IPS-20b (cell line): ENCODE data around the gene NCSTN.

ENCODE experiments used
- H3K27ac ChIP-seq: one replicate; pipeline ENCODE4 v1.5.1; 2013; ENCODE audit warnings: low read length
- H3K27me3 ChIP-seq: 2 replicates; pipeline ENCODE4 v1.6.1; 2013; ENCODE audit warnings: mild to moderate bottlenecking, low read length, inconsistent platforms; ENCODE audit not compliant: insufficient read depth
- H3K36me3 ChIP-seq: 2 replicates; pipeline ENCODE4 v1.6.1; 2013; ENCODE audit warnings: low read depth, mild to moderate bottlenecking, inconsistent platforms, low read length, moderate library complexity; ENCODE audit not compliant: insufficient read depth
- H3K4me1 ChIP-seq: 2 replicates; pipeline ENCODE4 v1.6.1; 2013; ENCODE audit warnings: mild to moderate bottlenecking, control low read depth, inconsistent platforms, low read length, moderate library complexity; ENCODE audit not compliant: insufficient read depth
- H3K4me3 ChIP-seq: 2 replicates; pipeline ENCODE4 v1.5.1; 2013; ENCODE audit warnings: mild to moderate bottlenecking, low read length, inconsistent platforms
- H3K9ac ChIP-seq: 2 replicates; pipeline ENCODE4 v1.6.1; 2013; ENCODE audit warnings: low read depth, mild to moderate bottlenecking, inconsistent platforms, low read length, moderate library complexity
- H3K9me3 ChIP-seq: 2 replicates; pipeline ENCODE4 v1.6.1; 2013; ENCODE audit warnings: mild to moderate bottlenecking, low read depth, low read length, inconsistent platforms; ENCODE audit not compliant: insufficient read depth

Gene NCSTN

GRCh38 chr1:160363951-160364735, 21.0 kb downstream of the NCSTN start:
- Histone ChIP-seq H3K36me3 (peaks cover 21% of the 10 kb centered on the region), H3K27ac (no peak overlapping the region), H3K9ac (no peak overlapping the region)

GRCh38 chr1:160365325-160365724, 22.1 kb downstream of the NCSTN start:
- H3K4me1 ChIP-seq, result peaks cover 17% of the 10 kb centered on the region; the same call in 1 of the 2 replicates
- no peak overlapping the region for H3K4me3 ChIP-seq
- H3K9ac ChIP-seq, result no peak overlapping the region
- H3K27ac ChIP-seq, result no peak overlapping the region
- no peaks in the 10 kb centered on the region for H3K9me3 ChIP-seq
- peaks cover 10% of the 10 kb centered on the region; the same call in 1 of the 2 replicates for H3K36me3 ChIP-seq
- no peaks in the 10 kb centered on the region for H3K27me3 ChIP-seq

More at GRCh38 chr1:160363951-160364735, 21.0 kb downstream of the NCSTN start:
- Histone ChIP-seq H3K27me3 (no peaks in the 10 kb centered on the region), H3K4me3 (no peak overlapping the region), H3K4me1 (peaks cover 17% of the 10 kb centered on the region; the same call in 1 of the 2 replicates), H3K9me3 (no peaks in the 10 kb centered on the region)

GRCh38 chr1:160366731-160367515, 23.7 kb downstream of the NCSTN start, which contains the start of gene NHLH1:
TSS of gene NHLH1 (plus strand) at chr1:160367071. CDS start at chr1:160370732, 3,661 bp downstream.
- H3K9ac ChIP-seq, result no peak within 1 kb of the TSS
- H3K9me3 ChIP-seq, result no peaks in the 10 kb centered on the region
- H3K27me3 ChIP-seq, result no peaks in the 10 kb centered on the region
- H3K4me1 ChIP-seq, result peaks cover 14% of the 10 kb centered on the region; the same call in 1 of the 2 replicates
- no peak within 1 kb of the TSS for H3K27ac ChIP-seq
- H3K4me3 ChIP-seq, result no peak within 1 kb of the TSS
- H3K36me3 ChIP-seq, result no peaks in the 10 kb centered on the region

GRCh38 chr1:160367516-160367900, 24.3 kb downstream of the NCSTN start:
- H3K4me3 ChIP-seq, result no peak overlapping the region
- H3K9ac ChIP-seq, result no peak overlapping the region
- no peaks in the 10 kb centered on the region for H3K27me3 ChIP-seq
- no peak overlapping the region for H3K27ac ChIP-seq
- H3K4me1 ChIP-seq, result peaks cover 8% of the 10 kb centered on the region; the same call in 1 of the 2 replicates
- H3K9me3 ChIP-seq, result no peaks in the 10 kb centered on the region
- no peaks in the 10 kb centered on the region for H3K36me3 ChIP-seq

- H3K36me3 ChIP-seq, result no peaks in the 10 kb centered on the region
- H3K27me3 ChIP-seq, result no peaks in the 10 kb centered on the region
- H3K4me1 ChIP-seq, result 0 out of 2 replicates have a peak, but pooled peaks cover 3% of the 10 kb centered on the region
- H3K4me3 ChIP-seq, result no peak overlapping the region
- no peaks in the 10 kb centered on the region for H3K9me3 ChIP-seq
- no peak overlapping the region for H3K27ac ChIP-seq
- H3K9ac ChIP-seq, result no peak overlapping the region
Measured at GRCh38 chr1:160367934-160368923, 25.0 kb downstream of the NCSTN start.

- Histone ChIP-seq H3K9ac (no peak overlapping the region), H3K36me3 (no peaks in the 10 kb centered on the region), H3K27ac (no peak overlapping the region), H3K27me3 (no peaks in the 10 kb centered on the region), H3K4me3 (no peak overlapping the region), H3K4me1 (0 out of 2 replicates have a peak, but pooled peaks cover 4% of the 10 kb centered on the region), H3K9me3 (no peaks in the 10 kb centered on the region)
Measured at GRCh38 chr1:160369087-160369486, 25.9 kb downstream of the NCSTN start.

GRCh38 chr1:160370561-160371345, 27.6 kb downstream of the NCSTN start:
- H3K4me3 ChIP-seq, result no peak overlapping the region
- no peak overlapping the region for H3K27ac ChIP-seq
- peaks cover 20% of the 10 kb centered on the region for H3K4me1 ChIP-seq
- no peaks in the 10 kb centered on the region for H3K9me3 ChIP-seq
- H3K27me3 ChIP-seq, result no peaks in the 10 kb centered on the region
- no peaks in the 10 kb centered on the region for H3K36me3 ChIP-seq
- H3K9ac ChIP-seq, result no peak overlapping the region

GRCh38 chr1:160371346-160371631, 28.1 kb downstream of the NCSTN start:
- Histone ChIP-seq H3K36me3 (no peaks in the 10 kb centered on the region), H3K27me3 (no peaks in the 10 kb centered on the region), H3K27ac (no peak overlapping the region)

GRCh38 chr1:160371756-160372155, 28.6 kb downstream of the NCSTN start:
- Histone ChIP-seq H3K36me3 (no peaks in the 10 kb centered on the region), H3K9ac (no peak overlapping the region), H3K4me1 (peaks cover 25% of the 10 kb centered on the region), H3K27me3 (no peaks in the 10 kb centered on the region), H3K27ac (no peak overlapping the region), H3K4me3 (no peak overlapping the region), H3K9me3 (no peaks in the 10 kb centered on the region)

More at GRCh38 chr1:160371346-160371631, 28.1 kb downstream of the NCSTN start:
- H3K4me1 ChIP-seq, result peaks cover 25% of the 10 kb centered on the region
- no peak overlapping the region for H3K9ac ChIP-seq
- no peak overlapping the region for H3K4me3 ChIP-seq
- no peaks in the 10 kb centered on the region for H3K9me3 ChIP-seq

GRCh38 chr1:160373696-160374095, 30.5 kb downstream of the NCSTN start:
- Histone ChIP-seq H3K36me3 (no peaks in the 10 kb centered on the region), H3K9ac (no peak overlapping the region), H3K27ac (no peak overlapping the region), H3K9me3 (no peaks in the 10 kb centered on the region), H3K4me1 (peaks cover 33% of the 10 kb centered on the region), H3K27me3 (no peaks in the 10 kb centered on the region), H3K4me3 (no peak overlapping the region)
